Activated T-cell treated with anti-CD3 and anti-CD28 coated beads for 48 hours (primary cell): ENCODE results near the gene HSD17B12.

ENCODE experiments used
- DNase-seq: peaks from one replicate; pipeline ENCODE4 v3.0.0-alpha.2; 2020; ENCODE audit warnings: low read depth

HSD17B12 gene

DNA sequence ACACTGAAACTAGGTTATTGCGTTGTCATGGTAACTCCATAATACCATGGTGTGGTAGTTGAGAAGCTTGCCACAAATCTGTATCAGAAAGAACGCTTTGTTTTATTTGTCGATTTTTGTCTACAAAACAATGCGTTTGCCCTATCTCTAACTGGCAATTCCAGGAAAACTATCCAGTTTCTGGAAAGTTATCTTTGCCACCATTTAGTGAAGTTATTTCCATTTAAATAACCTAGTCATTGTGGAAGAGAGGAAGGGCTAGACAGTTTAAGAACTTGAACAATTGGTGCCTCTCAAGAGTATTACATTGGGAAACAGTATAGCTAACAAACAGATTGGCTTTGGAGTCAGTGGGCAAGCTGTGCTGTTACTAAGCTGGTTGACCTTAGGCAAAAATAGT is 7.9 kb downstream of the HSD17B12 start:
- no peak for DNase-seq

DNA sequence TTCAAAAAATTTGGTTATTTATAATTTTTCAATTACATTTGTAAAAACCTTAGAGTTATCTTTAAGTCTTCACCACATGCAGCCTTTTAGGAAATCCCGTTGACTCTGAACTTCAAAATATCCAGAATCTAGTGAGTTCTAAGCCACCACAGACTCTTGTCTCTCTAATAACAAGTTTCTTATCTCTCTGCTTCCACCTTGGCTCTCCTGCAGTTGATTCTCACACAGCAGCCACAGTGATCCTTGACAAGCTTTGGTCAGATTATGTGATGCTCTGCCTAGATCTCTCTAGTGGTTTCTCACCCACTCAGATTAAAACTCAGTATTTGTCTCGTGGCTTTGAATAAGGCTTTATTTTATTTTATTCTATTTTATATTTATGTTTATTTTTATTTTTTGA is 8.6 kb downstream of the HSD17B12 start:
- no peak for DNase-seq

DNA sequence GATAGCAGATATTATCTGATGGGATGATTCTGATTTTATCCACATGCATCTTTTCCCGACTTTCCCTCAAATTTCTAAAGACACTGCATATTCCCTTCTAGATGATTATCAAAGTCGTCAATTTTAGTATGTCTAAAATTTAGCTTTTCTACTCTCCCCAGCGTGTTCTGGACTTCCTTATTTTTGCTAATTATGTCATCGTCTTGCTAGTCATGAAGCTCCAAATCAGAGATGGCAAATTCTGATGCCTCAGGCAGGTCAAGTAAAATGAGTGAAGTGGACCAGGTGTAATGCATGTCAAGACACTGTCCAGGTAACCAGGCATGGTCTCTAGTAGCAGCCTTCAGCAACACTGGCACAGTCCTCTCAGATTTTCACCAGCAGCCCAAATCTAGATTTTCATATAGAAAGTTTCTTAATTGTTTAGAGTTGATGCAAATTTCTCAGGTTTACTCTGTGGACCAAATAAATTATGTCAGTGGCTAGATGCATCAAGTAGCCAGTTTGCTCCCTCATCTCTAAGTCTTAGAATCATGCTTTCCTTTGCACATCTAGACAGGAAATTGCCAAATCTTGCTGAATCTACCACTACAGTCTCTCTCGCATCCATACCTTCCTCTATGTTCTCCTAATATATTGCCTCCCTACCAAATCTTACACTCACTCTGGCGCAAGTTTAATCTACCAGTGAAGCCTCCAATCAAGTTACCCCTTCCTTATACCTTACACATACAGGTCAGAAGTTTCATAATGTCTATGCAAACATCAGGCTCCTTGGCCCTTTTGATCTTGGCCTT is 10.6 kb downstream of the HSD17B12 start:
- no peak for DNase-seq

DNA sequence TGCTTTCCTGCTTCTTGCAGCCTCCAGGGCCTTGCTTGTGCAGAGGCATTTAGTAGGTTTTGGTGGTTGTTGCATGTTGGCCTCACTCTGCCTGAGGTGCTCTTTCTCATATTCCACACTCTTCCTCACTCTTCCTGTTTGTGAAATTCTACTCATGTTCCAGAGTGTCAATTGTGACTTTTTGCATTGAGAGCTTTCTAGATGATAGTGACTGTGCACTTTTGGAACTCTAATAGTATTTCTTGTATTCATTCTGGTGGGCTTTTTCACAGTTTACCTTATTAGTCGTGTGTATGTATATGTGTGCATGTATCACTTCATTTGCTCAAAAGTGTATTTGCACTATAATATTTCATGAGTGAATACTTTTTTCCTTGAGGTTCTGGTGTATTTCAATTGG is 11.3 kb downstream of the HSD17B12 start:
- DNase-seq = no peak

DNA sequence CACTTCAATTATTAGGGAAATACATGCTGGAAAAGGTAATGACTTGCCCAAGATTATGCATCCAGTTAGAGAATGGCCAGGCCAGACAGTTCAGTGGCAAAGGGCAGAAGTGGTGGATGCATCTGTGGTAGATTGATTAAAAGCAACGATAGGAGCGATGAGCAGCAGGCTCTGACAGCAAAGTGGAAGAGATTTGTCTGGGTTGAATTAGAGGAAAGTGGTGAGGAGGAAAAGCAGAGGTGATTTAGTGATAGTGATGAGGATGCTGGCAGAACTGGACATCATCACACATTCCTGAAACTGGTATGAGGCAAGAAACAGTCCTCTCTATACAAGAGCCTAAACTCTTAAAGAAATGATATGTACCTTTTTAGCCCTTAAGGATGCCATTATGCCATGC is 12.5 kb downstream of the HSD17B12 start:
- DNase-seq = no peak

DNA sequence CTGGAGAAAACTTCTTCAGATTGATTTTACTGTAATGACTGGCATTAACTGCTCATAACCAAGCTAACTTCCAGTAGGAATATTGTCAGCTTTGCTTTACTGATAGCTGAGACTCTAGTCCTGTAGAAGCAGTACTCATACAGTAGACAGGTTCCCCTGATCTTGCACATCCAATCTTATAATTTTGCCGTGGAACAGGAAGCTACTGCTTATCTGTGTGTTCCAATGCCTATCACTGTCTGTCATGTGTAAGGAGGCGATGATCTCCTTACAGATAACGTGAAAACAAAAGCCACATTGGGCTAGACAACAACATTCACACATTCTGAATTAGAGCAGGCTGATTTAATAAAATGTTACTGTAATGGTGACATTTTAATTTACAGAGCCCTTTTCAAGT is 13.2 kb downstream of the HSD17B12 start:
- DNase-seq = no peak

DNA sequence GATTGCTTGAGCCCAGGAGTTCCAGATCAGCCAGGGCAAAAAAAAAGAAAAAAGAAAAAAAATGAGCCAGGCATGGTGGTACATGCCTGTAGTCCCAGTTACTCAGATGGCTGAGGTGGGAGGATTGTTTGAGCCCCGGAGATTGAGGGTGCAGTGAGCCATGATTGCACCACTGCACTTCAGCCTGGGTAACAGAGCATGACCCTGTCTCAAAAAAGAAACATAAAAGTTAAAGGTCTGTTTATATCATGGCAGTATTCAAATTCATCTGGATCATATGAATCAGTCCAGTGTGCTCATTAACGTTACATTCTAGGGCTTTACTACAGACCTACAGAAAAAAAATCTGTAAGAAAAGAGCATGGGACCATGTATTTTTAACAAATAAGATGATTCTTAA is 13.9 kb downstream of the HSD17B12 start:
- DNase-seq = no peak

DNA sequence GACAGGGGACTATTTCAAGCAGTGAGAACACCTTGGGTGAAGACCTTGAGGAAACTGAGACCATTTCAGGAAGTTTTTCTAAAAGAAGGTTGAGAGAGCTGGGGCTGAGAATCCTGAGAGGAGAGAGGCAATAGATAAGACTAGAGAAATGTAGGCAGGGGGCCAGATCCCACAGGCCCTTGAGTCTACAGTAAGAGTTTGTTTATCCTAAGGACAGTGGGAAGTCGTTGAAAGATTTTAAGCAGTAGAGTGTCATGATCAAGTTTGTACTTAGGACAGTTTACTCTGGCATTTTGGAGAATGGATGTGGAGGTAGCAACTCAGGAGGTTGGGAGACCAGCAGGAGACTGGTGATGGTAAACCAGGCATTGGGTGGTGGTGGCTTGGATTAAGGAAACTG is 17.1 kb downstream of the HSD17B12 start:
- no peak for DNase-seq

DNA sequence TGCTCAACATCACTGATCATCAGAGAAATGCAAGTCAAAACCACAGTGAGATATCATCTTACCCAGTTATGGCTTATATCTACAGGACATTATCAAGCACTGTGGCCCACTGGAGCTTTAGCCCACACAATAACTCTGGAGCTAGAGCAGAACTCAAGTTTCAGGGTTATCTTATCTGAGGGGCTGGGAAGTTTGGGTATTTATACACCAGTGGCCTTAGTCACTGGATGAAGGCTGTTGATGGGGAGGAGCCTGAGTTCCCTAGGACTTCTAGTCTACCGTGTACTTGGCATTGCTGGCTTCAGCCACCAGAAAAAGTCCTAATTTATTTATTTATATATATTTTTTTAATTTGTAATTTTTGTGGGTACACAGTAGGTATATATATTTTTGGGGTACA is 19.3 kb downstream of the HSD17B12 start:
- DNase-seq = no peak

DNA sequence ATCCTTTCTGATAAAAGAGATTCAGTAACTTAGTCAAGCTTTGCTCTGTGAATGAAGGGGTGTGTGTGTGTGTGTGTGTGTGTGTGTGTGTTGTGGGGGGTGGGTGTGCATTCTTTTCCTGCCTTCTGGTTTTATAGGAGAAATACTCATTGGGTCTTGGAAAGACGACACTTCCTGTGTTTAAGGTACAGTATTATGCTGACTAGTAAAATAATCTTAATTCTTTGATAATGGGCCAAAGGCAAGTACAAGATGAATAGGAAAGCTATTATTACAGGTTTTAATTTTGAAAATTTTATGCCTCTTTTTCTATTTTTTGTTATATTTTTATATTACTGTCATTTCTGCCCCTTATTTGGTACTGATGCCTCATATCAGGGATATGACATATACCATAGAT is 26.1 kb downstream of the HSD17B12 start:
- no peak for DNase-seq

DNA sequence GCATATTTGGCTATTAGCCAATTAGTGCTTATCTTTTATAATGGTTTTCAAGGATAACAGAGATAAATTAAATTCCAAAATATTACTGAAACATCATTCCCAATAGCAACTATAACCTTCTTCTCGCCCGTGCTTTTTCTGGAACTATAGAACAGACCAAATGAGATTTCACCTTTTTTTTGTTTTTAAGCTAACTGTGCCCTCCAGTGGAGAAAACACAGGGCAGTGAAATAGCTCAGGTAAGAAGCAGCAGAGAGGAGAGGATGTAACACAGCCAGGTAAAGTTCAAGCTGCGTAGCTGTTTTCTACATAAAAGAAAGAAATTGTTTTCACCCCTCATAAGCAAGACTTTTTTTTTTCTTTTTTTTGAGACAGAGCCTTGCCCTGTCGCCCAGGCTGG is 28.2 kb downstream of the HSD17B12 start:
- DNase-seq = no peak

DNA sequence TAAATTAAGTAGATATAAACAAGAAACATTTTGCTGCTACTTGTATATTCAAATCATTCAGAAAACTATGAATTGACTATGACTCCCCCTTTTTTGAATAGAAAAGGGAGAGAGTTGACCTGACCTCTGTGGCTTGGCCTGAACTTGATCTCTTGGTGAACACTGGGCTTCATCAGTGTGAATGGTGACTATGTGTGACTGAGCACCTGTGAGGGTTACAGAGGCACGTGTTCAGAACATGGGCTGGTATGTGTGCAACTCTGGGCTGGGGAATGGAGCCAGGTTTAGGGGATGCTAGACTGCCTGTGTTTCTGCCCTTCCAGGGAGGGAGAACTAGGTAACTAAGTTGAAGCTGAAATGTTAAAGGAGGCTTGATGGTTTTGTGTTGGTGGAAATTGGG is 29.2 kb downstream of the HSD17B12 start:
- DNase-seq = no peak

DNA sequence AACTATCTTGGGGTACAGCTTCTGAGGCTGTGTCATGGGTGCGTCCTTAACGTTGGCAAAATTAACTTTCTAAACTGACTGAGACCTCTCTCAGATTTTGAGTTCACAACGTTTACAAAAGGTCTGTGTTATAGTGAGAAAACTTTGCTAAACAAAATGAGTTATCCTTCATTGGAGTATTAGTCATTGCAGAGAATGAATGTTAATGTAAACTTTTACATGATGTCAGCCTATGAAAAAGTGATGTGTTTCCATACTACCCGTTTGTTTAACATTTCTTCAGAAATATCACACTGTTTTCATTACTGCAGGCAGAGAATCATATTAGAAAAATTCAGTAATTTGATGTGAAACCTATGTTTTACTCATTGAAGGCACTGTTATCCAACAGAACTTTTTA is 32.1 kb downstream of the HSD17B12 start:
- no peak for DNase-seq

DNA sequence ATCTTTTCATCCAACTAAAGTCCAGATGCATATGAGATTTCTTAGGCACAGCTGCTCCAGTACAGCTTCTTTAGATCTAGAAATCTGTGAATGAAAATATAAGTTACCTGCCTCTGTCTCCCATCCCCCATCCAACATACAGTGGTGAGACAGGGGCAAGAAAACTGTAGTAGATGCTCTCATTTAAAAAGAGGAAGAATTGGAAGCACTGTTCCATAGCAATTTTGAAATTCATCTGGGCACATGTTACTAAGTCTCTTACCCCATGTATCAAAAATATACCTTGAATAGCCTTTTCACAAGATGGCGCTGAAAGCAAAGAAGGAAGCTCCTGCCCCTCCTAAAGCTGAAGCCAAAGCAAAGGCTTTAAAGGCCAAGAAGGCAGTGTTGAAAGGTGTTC is 37.8 kb downstream of the HSD17B12 start:
- DNase-seq = no peak

DNA sequence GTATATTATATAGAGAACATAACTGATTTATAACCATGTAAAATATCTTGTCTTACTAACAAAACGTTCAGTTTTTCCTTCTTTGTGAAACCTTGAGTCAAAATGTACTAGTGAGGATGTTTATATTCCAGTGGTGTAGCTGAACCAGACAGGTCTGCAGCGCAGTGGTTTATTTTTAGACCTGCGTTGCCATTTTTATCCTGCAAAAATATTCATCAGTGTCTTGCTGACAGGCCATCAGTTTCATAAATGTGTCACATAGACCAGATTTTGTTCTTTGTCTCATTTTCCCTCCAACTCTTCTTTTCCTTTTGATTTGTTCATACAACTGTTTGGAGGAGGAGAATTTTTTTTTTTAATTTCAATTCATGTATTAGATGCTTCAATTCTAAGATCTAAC is 43.1 kb downstream of the HSD17B12 start:
- DNase-seq = no peak

DNA sequence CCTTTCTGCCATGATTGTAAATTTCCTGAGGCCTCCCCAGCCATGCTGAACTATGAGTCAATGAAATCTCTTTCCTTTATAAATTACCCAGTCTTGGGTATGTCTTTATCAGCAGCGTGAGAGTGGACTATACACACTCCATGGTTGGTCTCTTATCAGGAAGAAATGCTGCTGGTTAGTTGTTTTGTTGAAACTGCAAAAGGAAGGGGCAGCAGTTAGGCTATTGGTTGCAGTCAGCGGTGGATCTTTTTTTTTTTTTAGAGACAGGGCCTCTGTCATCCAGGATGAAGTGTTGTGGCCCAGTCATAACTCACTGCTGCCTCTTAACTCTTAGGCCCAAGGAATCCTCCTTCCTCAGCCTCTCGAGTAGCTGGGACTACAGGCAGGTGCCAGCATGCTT is 51.7 kb downstream of the HSD17B12 start:
- DNase-seq = no peak

DNA sequence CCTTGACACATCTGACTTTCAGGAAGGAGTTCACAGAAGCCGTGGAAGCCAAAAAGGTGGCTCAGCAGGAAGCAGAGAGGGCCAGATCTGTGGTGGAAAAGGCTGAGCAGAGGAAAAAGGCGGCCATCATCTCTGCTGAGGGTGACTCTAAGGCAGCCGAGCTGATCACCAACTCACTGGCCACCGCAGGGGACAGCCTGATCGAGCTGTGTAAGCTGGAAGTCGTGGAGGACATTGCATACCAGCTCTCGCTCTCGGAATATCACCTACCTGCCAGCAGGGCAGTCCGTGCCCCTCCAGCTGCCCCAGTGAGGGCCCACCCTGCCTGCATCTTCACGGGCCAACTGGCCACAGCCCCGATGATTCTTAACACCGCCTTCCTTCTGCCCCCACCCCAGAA is 53.7 kb downstream of the HSD17B12 start:
- no peak for DNase-seq

DNA sequence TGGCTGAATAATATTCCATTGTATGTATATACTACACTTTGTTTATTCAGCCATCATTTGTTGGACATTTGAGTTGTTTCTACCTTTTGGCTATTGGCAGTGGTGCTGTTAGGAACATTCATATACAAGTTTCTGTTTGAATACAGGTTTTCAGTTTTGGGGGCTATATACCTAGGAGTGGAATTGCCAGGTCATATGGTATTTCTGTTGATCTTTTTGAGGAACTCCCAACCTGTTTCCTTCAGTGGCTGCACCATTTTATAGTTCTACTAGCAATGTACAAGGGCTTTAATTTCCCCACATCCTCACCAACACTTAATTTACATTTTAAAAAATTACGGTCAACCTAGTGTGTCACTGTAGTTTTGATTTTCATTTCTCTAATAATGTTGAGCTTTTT is 54.6 kb downstream of the HSD17B12 start:
- DNase-seq = no peak

DNA sequence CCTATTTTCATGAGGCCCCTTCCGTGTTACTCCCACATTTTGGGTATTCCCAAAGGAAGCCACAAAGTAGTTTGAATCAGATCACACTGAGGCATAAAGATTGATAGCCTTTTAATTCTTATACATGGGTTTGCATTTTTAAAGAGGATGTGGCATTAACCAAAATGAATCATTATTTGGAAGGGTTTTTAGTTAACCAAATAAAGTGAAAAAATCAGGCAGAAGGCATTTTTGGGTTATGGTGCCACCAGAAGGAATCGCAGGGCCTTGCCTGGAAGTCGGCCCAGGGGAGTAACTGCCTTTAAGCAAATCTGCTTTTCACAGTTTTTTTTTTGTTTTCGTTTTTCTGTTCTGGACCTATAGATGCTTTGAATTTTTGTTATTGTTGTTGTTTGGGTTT is 55.4 kb downstream of the HSD17B12 start:
- DNase-seq = no peak

DNA sequence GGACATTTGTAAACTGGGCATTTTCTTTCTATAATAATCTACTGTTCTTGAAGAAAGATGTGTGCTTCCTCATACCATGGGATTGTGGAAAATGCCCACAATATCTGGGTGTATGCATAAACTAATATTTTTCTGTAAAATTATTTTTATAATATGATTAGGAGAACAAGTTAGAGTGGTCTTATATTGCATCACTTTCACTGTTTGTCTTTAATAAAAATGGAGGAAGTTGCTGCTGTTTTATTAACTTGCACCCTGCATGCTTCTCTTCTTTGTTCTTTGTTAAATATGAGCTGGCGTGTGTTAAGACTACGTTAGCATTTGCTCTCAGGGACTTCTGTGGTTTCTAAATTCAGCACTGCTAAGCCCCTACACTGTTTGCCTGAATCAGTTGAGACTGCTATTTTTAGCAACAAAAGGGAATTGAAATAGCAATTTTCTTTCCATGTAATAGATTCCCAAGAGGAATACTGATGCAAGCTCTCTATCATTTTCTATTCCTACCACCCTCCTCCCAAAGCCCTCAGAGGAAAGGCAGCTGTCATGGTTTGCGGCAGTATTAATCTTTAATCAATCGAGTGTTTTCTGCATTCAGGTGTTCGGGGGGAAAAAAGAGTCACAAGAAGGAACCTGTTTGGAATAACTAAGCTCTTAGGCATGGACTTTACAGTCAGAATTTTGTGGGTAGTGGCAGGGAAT is 56.1 kb downstream of the HSD17B12 start:
- DNase-seq = no peak

DNA sequence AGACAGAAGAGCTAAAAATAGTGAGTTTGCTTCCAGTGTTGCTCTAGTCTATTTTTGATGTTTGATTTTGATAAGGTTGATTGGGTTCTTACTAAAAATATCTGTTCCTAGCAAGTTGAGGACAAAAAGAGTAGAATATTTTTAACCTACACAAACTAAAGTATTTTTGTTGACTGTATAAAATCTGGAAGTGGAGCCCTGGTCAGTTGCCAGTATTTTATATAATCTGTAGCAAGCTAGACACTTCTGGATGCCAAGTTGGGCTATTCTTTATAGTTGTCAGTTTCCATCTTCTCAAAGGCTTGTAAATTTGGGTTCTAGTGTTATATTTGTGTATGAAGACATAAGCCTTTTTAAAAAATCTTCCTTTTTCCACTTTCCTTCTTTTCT is 56.7 kb downstream of the HSD17B12 start:
- no peak for DNase-seq

DNA sequence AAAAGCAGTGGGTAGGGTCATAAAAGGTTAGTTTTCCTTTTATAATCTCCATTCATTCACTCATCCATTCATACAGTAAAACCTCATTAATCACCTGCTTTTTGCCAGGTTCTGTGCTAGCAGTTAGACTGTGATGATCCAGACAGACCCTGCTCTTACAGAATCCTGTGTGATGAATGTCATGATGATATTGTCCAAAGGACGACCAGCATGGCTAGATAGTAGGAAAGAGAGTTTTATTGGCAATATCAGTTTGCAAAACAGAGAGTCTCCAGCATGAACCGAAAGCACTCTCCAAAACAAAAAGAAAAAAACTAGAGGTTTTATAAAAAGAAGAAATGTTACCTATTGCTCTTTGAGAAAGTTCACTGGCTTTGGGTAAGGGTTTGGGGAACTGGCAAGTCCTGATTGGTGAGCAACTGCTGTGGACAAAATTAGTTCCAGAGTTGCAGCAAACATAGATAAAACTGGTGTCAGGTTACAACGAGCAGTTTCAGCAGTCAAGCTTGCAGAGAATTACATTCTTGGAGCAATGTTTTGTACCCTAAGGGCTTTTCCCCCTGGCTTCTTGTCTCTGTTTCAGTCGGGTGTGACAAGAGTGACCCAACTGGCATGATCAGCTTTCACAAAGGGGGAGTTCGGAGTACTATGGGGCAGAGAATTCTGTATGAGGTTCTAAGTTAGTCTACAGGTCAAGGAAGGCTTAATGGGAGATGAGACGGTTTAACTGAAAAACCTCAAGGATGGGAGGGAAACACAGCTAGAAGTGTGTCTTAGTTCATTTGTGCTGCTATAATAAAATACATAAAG is 58.3 kb downstream of the HSD17B12 start:
- no peak for DNase-seq

DNA sequence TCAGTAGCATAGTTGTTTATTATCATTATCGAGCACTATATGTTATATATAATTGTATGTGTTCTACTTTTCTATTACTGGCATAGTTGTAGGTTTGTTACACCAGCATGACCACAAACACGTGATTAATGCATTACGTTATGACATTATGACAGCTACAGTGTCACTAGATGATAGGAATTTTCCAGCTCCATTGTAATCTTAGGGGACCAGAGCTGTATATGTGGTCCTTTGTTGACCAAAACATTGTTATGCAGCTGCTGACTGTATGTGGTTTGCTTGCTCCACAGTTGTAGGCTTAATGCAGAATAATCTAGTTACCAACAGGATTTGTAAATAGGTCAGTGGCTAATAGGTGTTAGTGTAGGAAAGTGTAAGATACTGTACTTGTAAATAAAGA is 66.1 kb downstream of the HSD17B12 start:
- no peak for DNase-seq
